ENCODE measurements around the gene AURKA.

Gene AURKA

DNA sequence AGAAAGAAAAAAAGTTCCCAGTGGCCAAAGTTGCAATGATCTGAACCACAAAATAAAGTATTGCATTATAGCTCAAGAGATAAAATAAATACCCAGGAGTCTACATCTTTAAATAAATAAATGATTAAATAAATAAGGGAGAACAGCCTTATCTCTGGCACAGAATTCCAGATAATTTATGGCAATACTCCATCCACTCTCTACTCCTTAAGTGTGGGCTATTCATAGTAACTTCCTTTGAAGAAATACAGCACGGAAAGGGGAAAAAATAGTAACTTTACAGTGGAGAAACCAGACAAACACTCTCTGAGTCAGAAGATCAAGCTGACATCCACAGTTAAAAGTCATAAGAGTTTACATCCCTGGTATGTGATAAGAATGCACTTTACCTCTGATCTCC is 11.6 kb downstream of the AURKA start:
- no peak overlapping the region for H3K4me3 Mint-ChIP-seq
- peaks cover 3% of the 10 kb centered on the region for H3K4me1 Mint-ChIP-seq
- peaks cover 72% of the 10 kb centered on the region for H3K36me3 Mint-ChIP-seq (ENCODE audit: low read depth)
- H3K27me3 Mint-ChIP-seq (ENCODE audit: low read depth) = no peaks in the 10 kb centered on the region
- H3K27ac Mint-ChIP-seq = peak overlapping the region; percentile 44 to 80 (median 60)
- no peaks in the 10 kb centered on the region for H3K9me3 Mint-ChIP-seq
- TF ChIP-seq, protein P1, sequence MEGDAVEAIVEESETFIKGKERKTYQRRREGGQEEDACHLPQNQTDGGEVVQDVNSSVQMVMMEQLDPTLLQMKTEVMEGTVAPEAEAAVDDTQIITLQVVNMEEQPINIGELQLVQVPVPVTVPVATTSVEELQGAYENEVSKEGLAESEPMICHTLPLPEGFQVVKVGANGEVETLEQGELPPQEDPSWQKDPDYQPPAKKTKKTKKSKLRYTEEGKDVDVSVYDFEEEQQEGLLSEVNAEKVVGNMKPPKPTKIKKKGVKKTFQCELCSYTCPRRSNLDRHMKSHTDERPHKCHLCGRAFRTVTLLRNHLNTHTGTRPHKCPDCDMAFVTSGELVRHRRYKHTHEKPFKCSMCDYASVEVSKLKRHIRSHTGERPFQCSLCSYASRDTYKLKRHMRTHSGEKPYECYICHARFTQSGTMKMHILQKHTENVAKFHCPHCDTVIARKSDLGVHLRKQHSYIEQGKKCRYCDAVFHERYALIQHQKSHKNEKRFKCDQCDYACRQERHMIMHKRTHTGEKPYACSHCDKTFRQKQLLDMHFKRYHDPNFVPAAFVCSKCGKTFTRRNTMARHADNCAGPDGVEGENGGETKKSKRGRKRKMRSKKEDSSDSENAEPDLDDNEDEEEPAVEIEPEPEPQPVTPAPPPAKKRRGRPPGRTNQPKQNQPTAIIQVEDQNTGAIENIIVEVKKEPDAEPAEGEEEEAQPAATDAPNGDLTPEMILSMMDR (IDR thresholded peaks at IDR 0.05; ENCODE audit: unreplicated experiment in 3 of 3) = no peak

- no peaks in the 10 kb centered on the region for H3K27me3 Mint-ChIP-seq (ENCODE audit: low read depth)
- TF ChIP-seq, protein P1 (IDR thresholded peaks at IDR 0.05; ENCODE audit: unreplicated experiment in 3 of 3) = no peak
- H3K36me3 Mint-ChIP-seq (ENCODE audit: low read depth) = peaks cover 62% of the 10 kb centered on the region
- no peaks in the 10 kb centered on the region for H3K9me3 Mint-ChIP-seq
- H3K27ac Mint-ChIP-seq = no peak overlapping the region
- peaks cover 3% of the 10 kb centered on the region for H3K4me1 Mint-ChIP-seq
- H3K4me3 Mint-ChIP-seq = no peak overlapping the region
Observed at GRCh38 chr20:56378386-56378785, 13.6 kb downstream of the AURKA start.

DNA sequence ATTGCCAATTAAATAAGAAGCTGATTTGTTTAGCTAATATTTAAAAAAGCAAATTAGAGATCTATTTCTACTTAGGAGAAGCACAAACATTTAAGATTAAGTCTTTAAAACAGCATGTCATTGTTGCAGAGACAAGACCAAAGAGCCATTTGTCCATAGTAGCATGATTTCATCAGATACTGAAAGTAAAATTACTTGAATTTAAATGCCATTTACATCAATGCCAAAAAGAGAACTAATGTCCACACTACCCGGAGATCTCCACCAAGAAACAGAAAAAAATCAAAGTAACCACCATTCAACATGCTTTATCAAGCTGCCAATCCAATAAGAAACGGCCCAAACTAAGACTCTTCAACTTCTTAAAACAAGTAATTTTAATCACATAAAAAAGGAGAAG is 15.7 kb downstream of the AURKA start:
- Mint-ChIP-seq H3K4me3 (no peak overlapping the region), H3K4me1 (no peaks in the 10 kb centered on the region), H3K9me3 (no peaks in the 10 kb centered on the region), H3K36me3 (ENCODE audit: low read depth) (peaks cover 57% of the 10 kb centered on the region), H3K27me3 (ENCODE audit: low read depth) (no peaks in the 10 kb centered on the region), H3K27ac (no peak overlapping the region)
- TF ChIP-seq, protein P1 (IDR thresholded peaks at IDR 0.05; ENCODE audit: unreplicated experiment in 3 of 3) = no peak

DNA sequence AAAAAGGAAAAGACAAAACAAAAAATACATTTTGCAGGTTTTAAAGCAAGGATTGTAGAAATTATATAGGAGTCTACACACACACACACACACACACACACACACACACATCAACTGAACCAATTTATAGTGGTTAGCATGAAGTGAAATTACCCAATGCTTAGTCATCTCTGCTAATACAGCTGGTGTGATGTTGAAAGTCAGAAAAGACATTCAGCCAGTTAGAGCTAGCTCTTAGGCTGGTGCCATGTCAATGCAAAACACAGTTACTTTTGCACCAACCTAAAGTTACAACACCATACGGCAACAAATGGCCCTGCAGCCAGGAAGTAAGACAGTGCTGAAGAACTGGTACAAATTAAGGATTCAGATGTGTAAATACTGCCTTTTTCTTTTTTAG is 18.1 kb downstream of the AURKA start:
- Mint-ChIP-seq H3K27me3 (ENCODE audit: low read depth) (no peaks in the 10 kb centered on the region), H3K27ac (no peak overlapping the region), H3K9me3 (no peaks in the 10 kb centered on the region), H3K4me3 (no peak overlapping the region), H3K4me1 (peaks cover 10% of the 10 kb centered on the region), H3K36me3 (ENCODE audit: low read depth) (peaks cover 57% of the 10 kb centered on the region)
- TF ChIP-seq, protein P1 (IDR thresholded peaks at IDR 0.05; ENCODE audit: unreplicated experiment in 3 of 3) = no peak

- Mint-ChIP-seq H3K36me3 (ENCODE audit: low read depth) (peaks cover 50% of the 10 kb centered on the region), H3K27me3 (ENCODE audit: low read depth) (no peaks in the 10 kb centered on the region), H3K4me1 (peaks cover 19% of the 10 kb centered on the region), H3K4me3 (no peak overlapping the region), H3K27ac (no peak overlapping the region), H3K9me3 (no peaks in the 10 kb centered on the region)
- TF ChIP-seq, protein P1 (IDR thresholded peaks at IDR 0.05; ENCODE audit: unreplicated experiment in 3 of 3) = no peak
Observed at GRCh38 chr20:56372850-56373249, 19.2 kb downstream of the AURKA start.

DNA sequence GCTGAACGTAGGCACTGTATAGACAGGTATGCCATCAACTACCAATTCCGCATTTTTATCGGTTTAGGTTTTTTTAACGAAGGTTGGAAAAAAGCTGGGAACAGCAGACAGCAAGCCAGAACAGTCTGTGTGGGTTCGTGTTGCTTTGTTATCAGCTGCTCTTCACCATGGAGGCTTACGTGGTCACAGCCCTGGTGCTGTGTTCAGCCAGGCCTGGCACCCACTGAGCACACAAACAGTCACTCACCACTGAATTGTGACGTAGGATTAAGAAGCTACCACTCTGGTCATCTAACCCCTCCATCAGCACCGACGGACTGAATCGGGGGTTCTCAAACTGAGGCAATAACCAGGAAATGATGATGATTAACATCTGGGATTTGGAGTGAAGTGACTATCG is 20.0 kb downstream of the AURKA start:
- H3K27me3 Mint-ChIP-seq (ENCODE audit: low read depth) = no peaks in the 10 kb centered on the region
- H3K27ac Mint-ChIP-seq = no peak overlapping the region
- H3K4me1 Mint-ChIP-seq = peaks cover 22% of the 10 kb centered on the region
- peaks cover 52% of the 10 kb centered on the region for H3K36me3 Mint-ChIP-seq (ENCODE audit: low read depth)
- no peak overlapping the region for H3K4me3 Mint-ChIP-seq
- no peaks in the 10 kb centered on the region for H3K9me3 Mint-ChIP-seq
- TF ChIP-seq, protein P1 (IDR thresholded peaks at IDR 0.05; ENCODE audit: unreplicated experiment in 3 of 3) = no peak
